HepG2 (cell line): Measurements from ENCODE around the gene PVR. TPM values are rescaled to one million over a fixed set of nuclear protein-coding genes. Genes with fewer than 3 reads are reported as not detected.

ENCODE experiments used
- HNRNPL ChIP-seq: fragments of 200-400 bp; formaldehyde crosslinking; IDR thresholded peaks from 2 replicates; pipeline ENCODE4 v1.6.1; 2017; ENCODE audit warnings: mild to moderate bottlenecking, low read depth, low read length
- KLF11 ChIP-seq: IDR thresholded peaks from 2 replicates; pipeline ENCODE4 v1.6.1; 2016; ENCODE audit warnings: missing compliant biosample characterization
- MAFG ChIP-seq: sonication (generic); formaldehyde crosslinking; IDR thresholded peaks from 2 replicates; pipeline ENCODE4 v1.5.1; 2020; ENCODE audit warnings: mild to moderate bottlenecking, missing genetic modification reagents
- MAFK ChIP-seq, 2 experiments: IDR thresholded peaks in 1 of 2; conservative IDR thresholded peaks in 1 of 2; 2 replicates each; pipeline ENCODE4 v1.6.1; 2011; ENCODE audit warnings: improper control_type of control experiment in 2 of 2, low read length in 2 of 2
- STAG1 ChIP-seq: sonication (generic); formaldehyde crosslinking; IDR thresholded peaks from 2 replicates; pipeline ENCODE4 v1.4.0; 2020; ENCODE audit warnings: missing genetic modification reagents
- XRCC5 ChIP-seq: fragments of 200-400 bp; formaldehyde crosslinking; optimal IDR thresholded peaks from 2 replicates; pipeline ENCODE3; 2017; ENCODE audit warnings: mild to moderate bottlenecking, low read length
- ZBTB33 ChIP-seq: sonication (generic); formaldehyde crosslinking; IDR thresholded peaks from 2 replicates; pipeline ENCODE4 v1.4.0; 2020; ENCODE audit warnings: missing genetic modification reagents
- ZNF552 ChIP-seq: sonication (generic); formaldehyde crosslinking; IDR thresholded peaks from 2 replicates; pipeline ENCODE4 v1.9.0; 2022; ENCODE audit warnings: missing genetic modification reagents, mild to moderate bottlenecking, borderline replicate concordance
- ZNF577 ChIP-seq: sonication (generic); formaldehyde crosslinking; IDR thresholded peaks from 2 replicates; pipeline ENCODE4 v1.4.0; 2020; ENCODE audit warnings: mild to moderate bottlenecking, low read depth, missing genetic modification reagents, borderline replicate concordance
- ZNF768 ChIP-seq: sonication (generic); formaldehyde crosslinking; IDR thresholded peaks from 2 replicates; pipeline ENCODE4 v1.4.0; 2020; ENCODE audit warnings: missing genetic modification reagents
- polyA plus RNA-seq, 8 experiments: library from polyadenylated mRNA; depleted of rRNA in 3 of 8; stranded (reverse) in 7 of 8; unstranded in 1 of 8; fragments of >200 nt; fragmentation: Illumina TruSeq in 4 of 8; extraction: Trizol in 4 of 8; gene quantifications; 2 replicates each; pipeline versions ENCODE4 v1.2.1 to v1.2.3, GENCODE V29; 2011 to 2016; ENCODE audit warnings: low read depth in 4 of 8, missing spikeins in 1 of 8, mixed read lengths in 1 of 8; ENCODE audit not compliant: insufficient read depth in 1 of 8
- total RNA-seq, 5 experiments: library from RNA; depleted of rRNA; stranded (reverse); fragments of >200 nt; fragmentation: Illumina TruSeq; extraction: Trizol; gene quantifications; 2 replicates each; pipeline ENCODE4 v1.2.3, GENCODE V29; 2016; ENCODE audit warnings: low read depth in 1 of 5
- TF ChIP-seq, protein P1 (sequence below): sonication (generic); formaldehyde crosslinking; IDR thresholded peaks from 2 replicates; pipeline ENCODE4 v1.5.1; 2020; ENCODE audit warnings: mild to moderate bottlenecking, moderate library complexity, missing genetic modification reagents
- TF ChIP-seq, protein P2 (sequence below): sonication (generic); formaldehyde crosslinking; IDR thresholded peaks from 2 replicates; pipeline ENCODE4 v1.4.0; 2020; ENCODE audit warnings: missing genetic modification reagents
- TF ChIP-seq, protein P3 (sequence below): sonication (generic); formaldehyde crosslinking; IDR thresholded peaks from 2 replicates; pipeline ENCODE4 v1.5.1; 2020; ENCODE audit warnings: mild to moderate bottlenecking, missing genetic modification reagents, moderate library complexity
- TF ChIP-seq, protein P4 (sequence below): sonication (generic); IDR thresholded peaks from 2 replicates; pipeline ENCODE4 v1.6.1; 2016; ENCODE audit warnings: low read depth, borderline replicate concordance

The PVR gene
- total and polyA plus RNA-seq, 2 of the 13 experiments (the other 11 are each of a cell fraction or from before 2014, with no cell fraction given): 43.4 to 46.6 TPM

DNA sequence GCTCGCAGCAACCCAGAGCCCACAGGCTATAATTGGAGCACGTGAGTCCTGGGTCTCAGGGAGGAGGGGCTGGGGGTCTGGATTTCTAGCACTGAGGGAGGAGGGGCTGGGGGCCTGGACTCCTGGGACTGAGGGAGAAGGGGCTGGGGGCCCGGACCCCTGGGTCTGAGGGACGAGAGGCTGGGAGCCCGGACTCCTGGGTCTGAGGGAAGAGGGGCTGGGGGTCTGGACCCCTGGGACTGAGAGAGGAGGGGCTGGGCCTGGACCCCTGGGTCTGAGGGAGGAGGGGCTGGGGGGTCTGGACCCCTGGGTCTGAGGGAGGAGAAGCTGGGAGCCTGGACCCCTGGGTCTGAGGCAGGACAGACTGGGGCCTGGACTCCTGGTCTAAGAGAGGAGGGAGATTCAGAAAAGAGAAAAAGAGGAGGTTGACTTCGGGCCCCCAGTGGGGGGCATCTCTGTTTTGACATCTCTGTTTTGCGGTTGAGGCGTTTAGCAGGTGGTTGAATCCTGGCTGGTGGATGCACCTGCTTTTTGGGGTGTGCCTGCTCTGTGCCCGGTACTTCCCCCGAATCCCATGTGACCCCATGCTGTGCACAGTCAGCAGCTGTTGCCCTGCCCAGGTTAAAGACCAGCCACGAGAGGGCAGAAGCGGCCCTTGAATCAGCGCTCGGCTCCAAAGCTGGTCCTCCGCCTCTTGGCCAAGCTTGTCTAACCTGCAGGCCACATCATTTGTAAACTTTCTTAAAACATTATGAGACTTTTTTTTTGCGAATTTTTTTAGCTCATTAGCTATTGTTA lies 10.5 kb downstream of the PVR start (continued):
- peak; percentile 66; the same call in 1 of the 2 replicates for TF ChIP-seq ZBTB33
- TF ChIP-seq, protein P1, sequence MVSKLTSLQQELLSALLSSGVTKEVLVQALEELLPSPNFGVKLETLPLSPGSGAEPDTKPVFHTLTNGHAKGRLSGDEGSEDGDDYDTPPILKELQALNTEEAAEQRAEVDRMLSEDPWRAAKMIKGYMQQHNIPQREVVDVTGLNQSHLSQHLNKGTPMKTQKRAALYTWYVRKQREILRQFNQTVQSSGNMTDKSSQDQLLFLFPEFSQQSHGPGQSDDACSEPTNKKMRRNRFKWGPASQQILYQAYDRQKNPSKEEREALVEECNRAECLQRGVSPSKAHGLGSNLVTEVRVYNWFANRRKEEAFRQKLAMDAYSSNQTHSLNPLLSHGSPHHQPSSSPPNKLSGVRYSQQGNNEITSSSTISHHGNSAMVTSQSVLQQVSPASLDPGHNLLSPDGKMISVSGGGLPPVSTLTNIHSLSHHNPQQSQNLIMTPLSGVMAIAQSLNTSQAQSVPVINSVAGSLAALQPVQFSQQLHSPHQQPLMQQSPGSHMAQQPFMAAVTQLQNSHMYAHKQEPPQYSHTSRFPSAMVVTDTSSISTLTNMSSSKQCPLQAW (CRISPR knock-in tag): 0 out of 2 replicates have a peak, but pooled peaks have one; percentile 38
- TF ChIP-seq STAG1 (CRISPR knock-in tag): peak; percentile 70
- TF ChIP-seq HNRNPL: 0 out of 2 replicates have a peak, but pooled peaks have one; percentile 8
- TF ChIP-seq, protein P2, sequence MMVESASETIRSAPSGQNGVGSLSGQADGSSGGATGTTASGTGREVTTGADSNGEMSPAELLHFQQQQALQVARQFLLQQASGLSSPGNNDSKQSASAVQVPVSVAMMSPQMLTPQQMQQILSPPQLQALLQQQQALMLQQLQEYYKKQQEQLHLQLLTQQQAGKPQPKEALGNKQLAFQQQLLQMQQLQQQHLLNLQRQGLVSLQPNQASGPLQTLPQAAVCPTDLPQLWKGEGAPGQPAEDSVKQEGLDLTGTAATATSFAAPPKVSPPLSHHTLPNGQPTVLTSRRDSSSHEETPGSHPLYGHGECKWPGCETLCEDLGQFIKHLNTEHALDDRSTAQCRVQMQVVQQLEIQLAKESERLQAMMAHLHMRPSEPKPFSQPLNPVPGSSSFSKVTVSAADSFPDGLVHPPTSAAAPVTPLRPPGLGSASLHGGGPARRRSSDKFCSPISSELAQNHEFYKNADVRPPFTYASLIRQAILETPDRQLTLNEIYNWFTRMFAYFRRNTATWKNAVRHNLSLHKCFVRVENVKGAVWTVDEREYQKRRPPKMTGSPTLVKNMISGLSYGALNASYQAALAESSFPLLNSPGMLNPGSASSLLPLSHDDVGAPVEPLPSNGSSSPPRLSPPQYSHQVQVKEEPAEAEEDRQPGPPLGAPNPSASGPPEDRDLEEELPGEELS (CRISPR knock-in tag): no peak
- TF ChIP-seq ZNF768 (CRISPR knock-in tag): peak; percentile 33; the same call in 1 of the 2 replicates
- TF ChIP-seq, protein P3, sequence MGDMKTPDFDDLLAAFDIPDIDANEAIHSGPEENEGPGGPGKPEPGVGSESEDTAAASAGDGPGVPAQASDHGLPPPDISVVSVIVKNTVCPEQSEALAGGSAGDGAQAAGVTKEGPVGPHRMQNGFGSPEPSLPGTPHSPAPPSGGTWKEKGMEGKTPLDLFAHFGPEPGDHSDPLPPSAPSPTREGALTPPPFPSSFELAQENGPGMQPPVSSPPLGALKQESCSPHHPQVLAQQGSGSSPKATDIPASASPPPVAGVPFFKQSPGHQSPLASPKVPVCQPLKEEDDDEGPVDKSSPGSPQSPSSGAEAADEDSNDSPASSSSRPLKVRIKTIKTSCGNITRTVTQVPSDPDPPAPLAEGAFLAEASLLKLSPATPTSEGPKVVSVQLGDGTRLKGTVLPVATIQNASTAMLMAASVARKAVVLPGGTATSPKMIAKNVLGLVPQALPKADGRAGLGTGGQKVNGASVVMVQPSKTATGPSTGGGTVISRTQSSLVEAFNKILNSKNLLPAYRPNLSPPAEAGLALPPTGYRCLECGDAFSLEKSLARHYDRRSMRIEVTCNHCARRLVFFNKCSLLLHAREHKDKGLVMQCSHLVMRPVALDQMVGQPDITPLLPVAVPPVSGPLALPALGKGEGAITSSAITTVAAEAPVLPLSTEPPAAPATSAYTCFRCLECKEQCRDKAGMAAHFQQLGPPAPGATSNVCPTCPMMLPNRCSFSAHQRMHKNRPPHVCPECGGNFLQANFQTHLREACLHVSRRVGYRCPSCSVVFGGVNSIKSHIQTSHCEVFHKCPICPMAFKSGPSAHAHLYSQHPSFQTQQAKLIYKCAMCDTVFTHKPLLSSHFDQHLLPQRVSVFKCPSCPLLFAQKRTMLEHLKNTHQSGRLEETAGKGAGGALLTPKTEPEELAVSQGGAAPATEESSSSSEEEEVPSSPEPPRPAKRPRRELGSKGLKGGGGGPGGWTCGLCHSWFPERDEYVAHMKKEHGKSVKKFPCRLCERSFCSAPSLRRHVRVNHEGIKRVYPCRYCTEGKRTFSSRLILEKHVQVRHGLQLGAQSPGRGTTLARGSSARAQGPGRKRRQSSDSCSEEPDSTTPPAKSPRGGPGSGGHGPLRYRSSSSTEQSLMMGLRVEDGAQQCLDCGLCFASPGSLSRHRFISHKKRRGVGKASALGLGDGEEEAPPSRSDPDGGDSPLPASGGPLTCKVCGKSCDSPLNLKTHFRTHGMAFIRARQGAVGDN (CRISPR knock-in tag): peak; percentile 48
- TF ChIP-seq MAFK (conservative IDR thresholded peaks at IDR 0.05 in 1 of 2, IDR thresholded peaks at IDR 0.05 in 1 of 2; ENCODE audit: low read length in 2 of 2): peak in 1 of 2 experiments; percentile 65; a peak in 3 of 4 replicates
- TF ChIP-seq KLF11 (CRISPR knock-in tag): no peak
- TF ChIP-seq ZNF577 (CRISPR knock-in tag): no peak
- TF ChIP-seq, protein P4, sequence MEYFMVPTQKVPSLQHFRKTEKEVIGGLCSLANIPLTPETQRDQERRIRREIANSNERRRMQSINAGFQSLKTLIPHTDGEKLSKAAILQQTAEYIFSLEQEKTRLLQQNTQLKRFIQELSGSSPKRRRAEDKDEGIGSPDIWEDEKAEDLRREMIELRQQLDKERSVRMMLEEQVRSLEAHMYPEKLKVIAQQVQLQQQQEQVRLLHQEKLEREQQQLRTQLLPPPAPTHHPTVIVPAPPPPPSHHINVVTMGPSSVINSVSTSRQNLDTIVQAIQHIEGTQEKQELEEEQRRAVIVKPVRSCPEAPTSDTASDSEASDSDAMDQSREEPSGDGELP: peak; percentile 23; the same call in 1 of the 2 replicates
- no peak for TF ChIP-seq ZNF552 (CRISPR knock-in tag)
- 0 out of 2 replicates have a peak, but pooled peaks have one; percentile 38 for TF ChIP-seq MAFG (CRISPR knock-in tag)
- TF ChIP-seq XRCC5: peak; percentile 29
